ENCODE measurements around the gene NRSN2. TPM values are rescaled to one million over a fixed set of nuclear protein-coding genes. Genes with fewer than 3 reads are reported as not detected.
"Not testable (repeated sequence)": the region's sequence is repeated elsewhere in the genome, so short reads cannot be mapped to it uniquely, and the experiment has no call there.

The NRSN2 gene
- total RNA-seq, 1 donor from 2014 or later = 89.3 TPM

- TF ChIP-seq CTCF (IDR thresholded peaks at IDR 0.05; ENCODE audit: partially characterized antibody, unreplicated experiment) = peak; percentile 96
- Mint-ChIP-seq H3K4me1 (ENCODE audit: low read depth, unreplicated experiment) (peaks cover 7% of the 10 kb centered on the region), H3K36me3 (ENCODE audit: unreplicated experiment) (no peaks in the 10 kb centered on the region), H3K27me3 (ENCODE audit: unreplicated experiment) (peaks cover 5% of the 10 kb centered on the region), H3K4me3 (ENCODE audit: unreplicated experiment) (no peak overlapping the region), H3K9me3 (ENCODE audit: unreplicated experiment) (peaks cover 2% of the 10 kb centered on the region), H3K27ac (ENCODE audit: unreplicated experiment) (no peak overlapping the region)
- DNase-seq = peak; percentile 82
Measured at GRCh38 chr20:354298-354977, 7.5 kb downstream of the NRSN2 start.

GRCh38 chr20:356154-356553 lies 9.2 kb downstream of the NRSN2 start:
- H3K27me3 Mint-ChIP-seq (ENCODE audit: unreplicated experiment); H3K27ac Mint-ChIP-seq (ENCODE audit: unreplicated experiment); DNase-seq; H3K4me3 Mint-ChIP-seq (ENCODE audit: unreplicated experiment); H3K36me3 Mint-ChIP-seq (ENCODE audit: unreplicated experiment); H3K9me3 Mint-ChIP-seq (ENCODE audit: unreplicated experiment): not testable (repeated sequence)
- peaks cover 14% of the 10 kb centered on the region for H3K4me1 Mint-ChIP-seq (ENCODE audit: low read depth, unreplicated experiment)

GRCh38 chr20:356745-357144 lies 9.8 kb downstream of the NRSN2 start:
- peaks cover 2% of the 10 kb centered on the region for H3K27me3 Mint-ChIP-seq (ENCODE audit: unreplicated experiment)
- H3K4me3 Mint-ChIP-seq (ENCODE audit: unreplicated experiment) = no peak overlapping the region
- peaks cover 19% of the 10 kb centered on the region for H3K4me1 Mint-ChIP-seq (ENCODE audit: low read depth, unreplicated experiment)
- no peaks in the 10 kb centered on the region for H3K36me3 Mint-ChIP-seq (ENCODE audit: unreplicated experiment)
- no peak for DNase-seq
- H3K9me3 Mint-ChIP-seq (ENCODE audit: unreplicated experiment) = no peaks in the 10 kb centered on the region
- TF ChIP-seq CTCF (IDR thresholded peaks at IDR 0.05; ENCODE audit: partially characterized antibody, unreplicated experiment) = no peak
- H3K27ac Mint-ChIP-seq (ENCODE audit: unreplicated experiment) = peak overlapping the region; percentile 43

GRCh38 chr20:358891-359555 lies 12.1 kb downstream of the NRSN2 start:
- H3K27ac Mint-ChIP-seq (ENCODE audit: unreplicated experiment) = no peak overlapping the region
- no peak overlapping the region for H3K4me3 Mint-ChIP-seq (ENCODE audit: unreplicated experiment)
- peaks cover 2% of the 10 kb centered on the region for H3K27me3 Mint-ChIP-seq (ENCODE audit: unreplicated experiment)
- DNase-seq = no peak
- no peak for TF ChIP-seq CTCF (IDR thresholded peaks at IDR 0.05; ENCODE audit: partially characterized antibody, unreplicated experiment)
- no peaks in the 10 kb centered on the region for H3K36me3 Mint-ChIP-seq (ENCODE audit: unreplicated experiment)
- peaks cover 13% of the 10 kb centered on the region for H3K4me1 Mint-ChIP-seq (ENCODE audit: low read depth, unreplicated experiment)
- H3K9me3 Mint-ChIP-seq (ENCODE audit: unreplicated experiment) = no peaks in the 10 kb centered on the region

- TF ChIP-seq CTCF (IDR thresholded peaks at IDR 0.05; ENCODE audit: partially characterized antibody, unreplicated experiment) = no peak
- H3K27ac Mint-ChIP-seq (ENCODE audit: unreplicated experiment) = no peak overlapping the region
- H3K4me3 Mint-ChIP-seq (ENCODE audit: unreplicated experiment) = no peak overlapping the region
Measured at GRCh38 chr20:361561-361960, 14.7 kb downstream of the NRSN2 start.

More at GRCh38 chr20:361561-361960, 14.7 kb downstream of the NRSN2 start:
- no peak for DNase-seq
- Mint-ChIP-seq H3K27me3 (ENCODE audit: unreplicated experiment) (peaks cover 2% of the 10 kb centered on the region), H3K9me3 (ENCODE audit: unreplicated experiment) (no peaks in the 10 kb centered on the region), H3K36me3 (ENCODE audit: unreplicated experiment) (no peaks in the 10 kb centered on the region), H3K4me1 (ENCODE audit: low read depth, unreplicated experiment) (peaks cover 13% of the 10 kb centered on the region)
